MM.1S (cell line): ENCODE results near the gene WNT5A.

Source experiments
- EZH2 ChIP-seq: fragments of 300-600 bp; sonication (generic); optimal IDR thresholded peaks from 2 replicates; pipeline ENCODE3; 2017; ENCODE audit warnings: low read depth, mild to moderate bottlenecking, antibody characterized with exemption, low read length, mixed read lengths
- TF ChIP-seq, protein P1 (sequence below): fragments of 300-600 bp; sonication (generic); IDR thresholded peaks from 2 replicates; pipeline ENCODE4 v1.5.1; 2016; ENCODE audit warnings: antibody characterized with exemption, low read length, mixed read lengths

GRCh38 chr3:55441499-55441898 lies 45.6 kb downstream of the WNT5A start:
- TF ChIP-seq EZH2: no peak
- TF ChIP-seq, protein P1, sequence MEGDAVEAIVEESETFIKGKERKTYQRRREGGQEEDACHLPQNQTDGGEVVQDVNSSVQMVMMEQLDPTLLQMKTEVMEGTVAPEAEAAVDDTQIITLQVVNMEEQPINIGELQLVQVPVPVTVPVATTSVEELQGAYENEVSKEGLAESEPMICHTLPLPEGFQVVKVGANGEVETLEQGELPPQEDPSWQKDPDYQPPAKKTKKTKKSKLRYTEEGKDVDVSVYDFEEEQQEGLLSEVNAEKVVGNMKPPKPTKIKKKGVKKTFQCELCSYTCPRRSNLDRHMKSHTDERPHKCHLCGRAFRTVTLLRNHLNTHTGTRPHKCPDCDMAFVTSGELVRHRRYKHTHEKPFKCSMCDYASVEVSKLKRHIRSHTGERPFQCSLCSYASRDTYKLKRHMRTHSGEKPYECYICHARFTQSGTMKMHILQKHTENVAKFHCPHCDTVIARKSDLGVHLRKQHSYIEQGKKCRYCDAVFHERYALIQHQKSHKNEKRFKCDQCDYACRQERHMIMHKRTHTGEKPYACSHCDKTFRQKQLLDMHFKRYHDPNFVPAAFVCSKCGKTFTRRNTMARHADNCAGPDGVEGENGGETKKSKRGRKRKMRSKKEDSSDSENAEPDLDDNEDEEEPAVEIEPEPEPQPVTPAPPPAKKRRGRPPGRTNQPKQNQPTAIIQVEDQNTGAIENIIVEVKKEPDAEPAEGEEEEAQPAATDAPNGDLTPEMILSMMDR: no peak
